HUES48 (cell line): Measurements from ENCODE around the gene EXD1.

Experiments
- H3K27ac ChIP-seq: one replicate; pipeline ENCODE4 v1.7.0; 2013; ENCODE audit warnings: low read depth, low read length, inconsistent platforms
- H3K27me3 ChIP-seq: 2 replicates; pipeline ENCODE4 v1.6.1; 2013; ENCODE audit warnings: mild to moderate bottlenecking, low read length; ENCODE audit not compliant: control insufficient read depth, insufficient read depth
- H3K36me3 ChIP-seq: 2 replicates; pipeline ENCODE4 v1.6.1; 2013; ENCODE audit warnings: low read length; ENCODE audit not compliant: control insufficient read depth, insufficient read depth
- H3K4me1 ChIP-seq: 2 replicates; pipeline ENCODE4 v1.6.1; 2013; ENCODE audit warnings: mild to moderate bottlenecking, low read length; ENCODE audit not compliant: control insufficient read depth, insufficient read depth
- H3K4me3 ChIP-seq: 2 replicates; pipeline ENCODE4 v1.5.1; 2013; ENCODE audit warnings: mild to moderate bottlenecking, low read depth, low read length
- H3K9ac ChIP-seq: 2 replicates; pipeline ENCODE4 v1.6.1; 2013; ENCODE audit warnings: mild to moderate bottlenecking, low read depth, low read length, moderate library complexity
- H3K9me3 ChIP-seq: 2 replicates; pipeline ENCODE4 v1.6.1; 2013; ENCODE audit warnings: low read length; ENCODE audit not compliant: control insufficient read depth, insufficient read depth

EXD1 gene

DNA sequence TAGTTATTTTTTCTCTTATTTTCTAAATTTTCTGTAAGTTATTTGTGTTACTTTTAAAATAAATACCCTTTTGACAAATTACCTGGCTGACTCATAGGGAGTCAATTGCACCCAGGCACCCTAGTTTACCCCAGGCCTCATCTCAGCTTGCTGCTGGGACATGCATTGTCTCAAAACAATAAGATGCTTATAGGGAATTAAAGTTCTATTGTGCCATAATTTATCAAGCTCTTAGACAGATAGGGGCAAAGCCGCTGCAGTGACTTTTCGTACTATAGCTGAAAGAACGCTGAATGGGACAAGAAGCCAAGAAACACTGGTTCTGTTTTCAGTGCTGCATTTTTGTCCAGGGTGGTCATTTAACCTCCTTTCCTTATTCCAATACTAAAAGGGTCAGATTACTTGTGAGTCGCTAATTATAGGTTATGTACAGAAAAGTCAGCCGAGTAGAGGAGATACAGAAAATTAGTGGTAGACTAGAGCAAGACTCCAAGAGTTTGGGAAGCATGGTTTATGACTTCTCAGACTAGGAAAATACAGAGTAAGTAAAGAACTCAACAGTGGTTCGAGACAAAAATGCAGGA is 50.3 kb downstream of the EXD1 start:
- H3K27ac ChIP-seq: no peak overlapping the region
- no peaks in the 10 kb centered on the region for H3K27me3 ChIP-seq
- H3K4me1 ChIP-seq: peaks cover 8% of the 10 kb centered on the region; the same call in 1 of the 2 replicates
- H3K4me3 ChIP-seq: no peak overlapping the region
- no peaks in the 10 kb centered on the region for H3K36me3 ChIP-seq
- no peak overlapping the region for H3K9ac ChIP-seq
- H3K9me3 ChIP-seq: no peaks in the 10 kb centered on the region

DNA sequence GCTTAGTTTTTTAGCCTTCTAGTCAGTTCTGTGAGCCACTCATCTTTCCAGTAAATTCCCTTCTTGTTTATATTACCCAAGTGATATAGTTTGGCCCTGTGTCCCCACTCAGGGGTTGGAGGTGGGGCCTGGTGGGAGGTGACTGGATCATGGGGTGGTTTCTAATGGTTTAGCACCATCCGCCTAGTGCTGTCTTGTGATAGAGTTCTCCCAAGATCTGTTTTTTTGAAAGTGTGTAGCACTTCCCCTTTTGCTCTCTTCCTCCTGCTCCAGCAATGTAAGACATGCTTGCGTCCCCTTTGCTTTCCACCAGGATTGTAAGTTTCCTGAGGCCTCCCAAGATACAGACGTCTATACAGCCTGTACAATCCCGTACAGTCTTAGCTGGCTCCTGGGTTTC is 60.8 kb downstream of the EXD1 start:
- Histone ChIP-seq H3K9ac (no peak overlapping the region), H3K27me3 (no peaks in the 10 kb centered on the region), H3K27ac (no peak overlapping the region), H3K4me3 (no peak overlapping the region), H3K36me3 (no peaks in the 10 kb centered on the region), H3K4me1 (no peaks in the 10 kb centered on the region), H3K9me3 (no peaks in the 10 kb centered on the region)

DNA sequence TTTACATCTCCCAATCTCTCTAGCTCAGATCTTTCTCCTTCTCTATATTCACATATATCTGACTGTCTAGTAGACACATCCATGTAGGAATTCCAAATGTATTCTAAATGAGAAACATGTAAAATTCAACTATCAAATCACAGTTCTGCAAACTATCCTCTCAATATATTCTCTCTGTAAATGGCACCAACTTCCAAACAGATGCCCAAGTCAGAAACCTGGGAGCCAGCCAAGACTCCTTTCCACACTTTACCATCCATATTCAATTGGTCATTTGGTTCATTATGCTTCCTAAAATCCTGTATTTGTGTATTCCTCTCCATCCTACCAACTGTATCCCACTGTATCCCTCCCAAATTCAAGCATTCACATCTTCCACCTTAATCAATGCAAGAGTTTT is 61.5 kb downstream of the EXD1 start:
- H3K27ac ChIP-seq: no peak overlapping the region

DNA sequence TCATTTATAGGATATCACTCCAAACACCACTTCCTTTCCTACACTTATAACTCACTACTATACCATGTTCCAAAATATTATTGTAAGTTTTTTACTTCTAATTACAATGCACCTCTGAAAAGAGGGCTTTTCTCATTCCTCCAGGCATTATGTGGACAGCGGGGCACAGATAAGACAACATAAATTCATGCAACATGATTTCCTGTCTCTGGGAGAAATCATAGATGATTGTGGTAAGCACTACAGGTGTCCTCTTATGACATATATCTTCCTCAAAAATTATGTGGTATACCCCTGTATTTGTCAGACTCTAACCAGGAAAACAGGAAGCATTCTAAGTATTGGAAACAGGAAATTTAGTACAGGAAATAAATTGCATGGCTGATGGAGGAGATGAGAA is 68.8 kb downstream of the EXD1 start:
- Histone ChIP-seq H3K27me3 (no peaks in the 10 kb centered on the region), H3K4me1 (no peaks in the 10 kb centered on the region), H3K36me3 (no peaks in the 10 kb centered on the region), H3K27ac (no peak overlapping the region), H3K9ac (no peak overlapping the region), H3K9me3 (no peaks in the 10 kb centered on the region), H3K4me3 (no peak overlapping the region)

More for the DNA sequence above, 61.5 kb downstream of the EXD1 start:
- no peak overlapping the region for H3K9ac ChIP-seq
- no peaks in the 10 kb centered on the region for H3K36me3 ChIP-seq
- H3K9me3 ChIP-seq: no peaks in the 10 kb centered on the region
- no peak overlapping the region for H3K4me3 ChIP-seq
- H3K4me1 ChIP-seq: no peaks in the 10 kb centered on the region
- H3K27me3 ChIP-seq: no peaks in the 10 kb centered on the region

DNA sequence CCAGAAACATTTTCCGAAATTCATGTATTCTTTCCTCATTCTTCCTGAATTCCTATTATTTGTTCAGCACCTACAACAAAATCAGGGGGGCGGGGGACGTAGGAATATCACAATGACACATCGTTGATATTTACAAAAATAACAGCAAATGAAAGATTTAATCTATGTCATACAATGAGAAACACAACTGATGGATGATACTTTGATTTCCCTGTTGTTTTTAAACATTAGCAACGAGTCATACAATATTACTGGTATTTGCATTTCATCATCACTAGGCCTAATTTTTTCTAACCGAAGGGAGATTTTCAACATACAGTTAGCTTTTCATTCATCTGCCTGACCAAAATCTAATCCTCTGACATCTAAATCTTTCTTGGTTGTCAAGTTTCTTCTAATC is 69.2 kb downstream of the EXD1 start:
- Histone ChIP-seq H3K36me3 (no peaks in the 10 kb centered on the region), H3K4me1 (no peaks in the 10 kb centered on the region), H3K9ac (no peak overlapping the region), H3K27ac (no peak overlapping the region), H3K9me3 (no peaks in the 10 kb centered on the region), H3K27me3 (no peaks in the 10 kb centered on the region), H3K4me3 (no peak overlapping the region)

DNA sequence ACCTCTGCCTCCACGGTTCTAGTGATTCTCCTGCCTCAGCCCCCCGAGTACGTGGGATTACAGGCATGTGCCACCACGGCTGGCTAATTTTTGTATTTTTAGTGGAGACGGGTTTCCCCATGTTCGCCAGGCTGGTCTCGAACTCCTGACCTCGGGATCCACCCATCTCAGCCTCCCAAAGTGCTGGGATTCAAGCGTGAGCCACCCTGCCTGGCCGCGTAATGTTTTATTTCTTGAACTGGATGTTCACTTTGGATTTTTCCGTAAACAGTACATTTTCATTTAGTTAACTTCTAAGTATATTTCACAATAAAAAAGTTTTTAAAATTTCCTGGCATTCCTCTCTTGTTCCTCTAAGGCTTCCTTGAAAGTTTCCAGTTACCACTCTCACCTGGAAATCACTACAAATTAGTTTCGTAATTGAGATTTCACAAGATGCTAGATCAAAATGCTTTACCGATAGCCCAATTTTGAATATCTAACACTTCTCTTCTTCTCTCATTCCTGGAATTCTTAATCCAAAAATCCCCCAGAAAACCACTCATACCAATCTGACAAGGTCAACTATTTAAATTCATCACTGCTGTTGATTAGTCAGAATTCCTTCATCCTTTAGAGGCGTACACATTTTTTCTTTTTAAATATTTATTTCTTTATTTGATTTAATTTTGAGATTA is 69.8 kb downstream of the EXD1 start:
- Histone ChIP-seq H3K9me3 (no peaks in the 10 kb centered on the region), H3K4me1 (no peaks in the 10 kb centered on the region), H3K36me3 (no peaks in the 10 kb centered on the region), H3K27me3 (no peaks in the 10 kb centered on the region), H3K9ac (no peak overlapping the region), H3K4me3 (no peak overlapping the region), H3K27ac (no peak overlapping the region)

DNA sequence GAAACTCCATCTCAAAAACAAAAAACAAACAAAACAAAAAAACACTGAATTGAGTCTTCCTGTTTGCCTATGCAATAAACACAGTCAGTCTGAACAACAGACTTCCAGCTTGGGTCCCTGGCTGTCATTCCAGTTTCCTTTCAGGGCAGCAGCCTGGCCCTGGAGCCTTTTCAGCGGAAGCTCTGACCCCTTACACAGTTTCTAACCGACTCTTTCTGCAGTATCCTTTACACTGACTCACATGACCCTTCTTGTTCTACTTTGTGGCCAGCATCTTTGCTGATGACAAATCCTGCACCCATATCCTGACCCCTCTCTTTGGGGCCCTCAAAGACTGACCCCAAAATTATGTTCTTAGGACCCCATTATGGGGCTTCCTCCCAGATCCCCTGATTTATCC is 76.1 kb downstream of the EXD1 start:
- Histone ChIP-seq H3K27me3 (no peaks in the 10 kb centered on the region), H3K27ac (no peak overlapping the region), H3K4me3 (no peak overlapping the region), H3K36me3 (no peaks in the 10 kb centered on the region), H3K9me3 (no peaks in the 10 kb centered on the region), H3K9ac (no peak overlapping the region), H3K4me1 (no peaks in the 10 kb centered on the region)

DNA sequence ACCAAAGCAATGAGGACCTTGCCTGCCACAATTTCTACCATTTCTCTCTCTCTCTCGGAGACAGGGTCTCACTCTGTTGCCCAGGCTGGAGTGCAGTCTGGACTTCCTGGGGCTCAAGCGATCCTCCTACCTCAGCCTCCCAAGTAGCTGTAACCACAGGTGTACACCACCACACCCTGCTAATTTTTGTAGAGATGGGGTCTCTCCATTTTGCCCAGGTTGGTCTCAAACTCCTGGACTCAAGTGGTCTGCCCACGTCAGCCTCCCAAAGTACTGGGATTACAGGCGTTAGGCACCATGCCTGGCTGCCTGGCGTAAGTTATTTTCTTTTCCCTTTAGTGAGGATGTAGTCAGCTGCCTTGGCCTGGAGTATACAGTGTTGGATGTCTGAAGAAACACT is 76.8 kb downstream of the EXD1 start:
- Histone ChIP-seq H3K36me3 (no peaks in the 10 kb centered on the region), H3K9ac (no peak overlapping the region), H3K27ac (no peak overlapping the region)

DNA sequence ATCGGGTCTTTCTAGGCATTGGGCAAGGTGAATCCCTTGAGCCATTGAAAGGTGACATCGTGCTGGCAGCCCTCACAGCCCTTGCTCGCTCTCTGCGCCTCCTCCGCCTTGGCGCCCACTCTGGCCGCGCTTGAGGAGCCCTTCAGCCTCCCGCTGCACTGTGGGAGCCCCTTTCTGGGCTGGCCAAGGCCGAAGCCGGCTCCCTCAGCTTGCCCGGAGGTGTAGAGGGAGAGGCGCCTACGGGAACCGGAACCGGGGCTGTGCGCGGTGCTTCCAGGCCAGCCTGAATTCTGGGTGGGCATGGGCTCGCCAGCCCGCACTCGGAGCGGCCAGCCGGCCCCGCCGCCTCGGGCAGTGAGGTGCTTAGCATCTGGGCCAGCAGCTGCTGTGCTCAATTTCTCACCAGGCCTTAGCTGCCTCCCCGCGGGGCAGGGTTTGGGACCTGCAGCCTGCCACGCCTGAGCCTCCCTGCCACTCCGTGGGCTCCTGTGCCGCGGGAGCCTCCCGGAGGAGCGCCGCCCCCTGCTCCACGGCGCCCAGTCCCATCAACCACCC is 79.0 kb downstream of the EXD1 start:
- no peak overlapping the region for H3K4me3 ChIP-seq
- no peak overlapping the region for H3K9ac ChIP-seq
- H3K36me3 ChIP-seq: no peaks in the 10 kb centered on the region
- no peaks in the 10 kb centered on the region for H3K4me1 ChIP-seq
- H3K27ac ChIP-seq: no peak overlapping the region
- H3K9me3 ChIP-seq: no peaks in the 10 kb centered on the region
- no peaks in the 10 kb centered on the region for H3K27me3 ChIP-seq

More for the DNA sequence above, 76.8 kb downstream of the EXD1 start:
- Histone ChIP-seq H3K27me3 (no peaks in the 10 kb centered on the region), H3K4me3 (no peak overlapping the region), H3K9me3 (no peaks in the 10 kb centered on the region), H3K4me1 (no peaks in the 10 kb centered on the region)

DNA sequence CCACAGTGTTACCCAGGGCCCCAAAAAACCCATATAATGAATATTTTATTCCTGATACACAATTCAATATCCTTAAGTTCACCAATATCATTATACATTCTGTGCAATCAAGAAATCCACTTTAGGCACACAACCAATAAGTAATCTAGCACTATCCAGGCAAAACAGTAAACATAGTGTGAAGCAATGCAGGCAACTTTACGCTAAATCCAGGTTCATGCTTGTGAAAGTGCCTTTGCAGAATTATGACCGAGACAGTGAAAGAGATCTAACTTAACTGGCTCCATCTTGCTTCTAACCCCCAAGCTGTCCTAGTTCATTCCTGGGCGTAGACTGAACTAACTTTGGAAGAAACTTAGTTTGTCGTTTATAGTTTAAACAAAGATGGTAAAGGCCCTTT is 80.3 kb downstream of the EXD1 start:
- Histone ChIP-seq H3K36me3 (no peaks in the 10 kb centered on the region), H3K27me3 (no peaks in the 10 kb centered on the region), H3K4me3 (no peak overlapping the region), H3K9ac (no peak overlapping the region), H3K4me1 (no peaks in the 10 kb centered on the region), H3K9me3 (no peaks in the 10 kb centered on the region), H3K27ac (no peak overlapping the region)

DNA sequence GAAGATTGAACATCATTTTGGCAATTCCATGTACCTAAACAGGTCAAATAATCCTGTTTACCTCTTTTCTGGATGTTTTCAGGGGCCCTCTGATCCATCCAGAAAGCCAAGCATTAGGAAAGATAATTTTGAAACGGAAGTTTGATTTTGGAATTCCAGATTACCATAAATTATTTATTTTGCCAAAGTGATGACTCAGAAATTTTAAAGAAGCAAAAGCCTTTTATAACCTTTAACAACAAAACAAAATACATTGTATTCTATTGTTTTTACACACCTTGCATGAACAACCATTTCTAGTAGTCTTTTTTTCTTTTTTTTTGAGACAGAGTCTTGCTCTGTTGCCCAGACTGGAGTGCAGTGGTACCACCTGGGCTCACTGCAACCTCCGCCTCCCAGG is 82.5 kb downstream of the EXD1 start:
- Histone ChIP-seq H3K27ac (no peak overlapping the region), H3K36me3 (no peaks in the 10 kb centered on the region), H3K27me3 (no peaks in the 10 kb centered on the region), H3K9me3 (no peaks in the 10 kb centered on the region), H3K9ac (no peak overlapping the region), H3K4me3 (no peak overlapping the region), H3K4me1 (no peaks in the 10 kb centered on the region)
